ENCODE data around the gene ATF2.

- TF ChIP-seq CTCF (IDR thresholded peaks at IDR 0.05), result no peak
- no peak for TF ChIP-seq POLR2A (IDR thresholded peaks at IDR 0.05)
These were observed 66.5 kb downstream of the ATF2 start for GRCh38 chr2:175101514-175101913.
